ENCODE results near the gene SSC5D. TPM values are rescaled to one million over a fixed set of nuclear protein-coding genes. Genes with fewer than 3 reads are reported as not detected.

SSC5D gene
- total and polyA plus RNA-seq, 2 of the 4 experiments (the other 2 are of a cell fraction): 1.4 to 19.1 TPM

GRCh38 chr19:55439052-55439451 is 49.2 kb upstream of the SSC5D start:
- H3K4me2 ChIP-seq (ENCODE audit: low read depth, low read length): no peak overlapping the region
- in situ Hi-C loops (cut with MboI; ENCODE audit: low sequenced_read_pairs): no loop called here
- intact Hi-C loops (cut with micrococcal nuclease): loop anchor here (5.0 kb wide), 1 partner anchor 222 kb away; no protein-coding TSS in a partner anchor
- no peak for DNase-seq
- WGBS, 2 experiments (ENCODE audit: extremely low coverage in 2 of 2, insufficient read length in 1 of 2): 40% methylated on average over 2 of the region's 5 CpGs; no CpG with 5 or more reads in 1 of the 2 experiments
- peaks cover 47% of the 10 kb centered on the region for H3K27me3 ChIP-seq (ENCODE audit: control insufficient read depth, insufficient read depth, low read length)
- no peak overlapping the region for H3K4me3 ChIP-seq (ENCODE audit: insufficient read depth, low read depth, low read length)
- no peak overlapping the region for H2BK20ac ChIP-seq (ENCODE audit: low read depth, low read length)
- H2AK5ac ChIP-seq (ENCODE audit: low read depth, low read length): no peak overlapping the region
- POLR2A ChIA-PET (ENCODE audit: unreplicated experiment): no interaction called here
- no peak overlapping the region for H2BK120ac ChIP-seq (ENCODE audit: low read depth, low read length)
- peaks cover 11% of the 10 kb centered on the region for H3K9me1 ChIP-seq (ENCODE audit: insufficient read depth, low read length)
- H3K79me1 ChIP-seq (ENCODE audit: low read depth in 1 of 2, low read length in 2 of 2): no peaks in the 10 kb centered on the region
- H2AK9ac ChIP-seq (replicated peaks; ENCODE audit: low read depth, low read length, poor library complexity): no peak overlapping the region
- H3K23ac ChIP-seq (ENCODE audit: low read depth, low read length): no peak overlapping the region
- dilution Hi-C loops (cut with HindIII; ENCODE audit: low sequenced_read_pairs, unreplicated experiment): no loop called here
- no peak overlapping the region for H2AFZ ChIP-seq (replicated peaks; ENCODE audit: low read length, poor library complexity)
- no peak overlapping the region for H3K14ac ChIP-seq (replicated peaks; ENCODE audit: low read depth, low read length)
- H4K20me1 ChIP-seq (ENCODE audit: insufficient read depth, low read length): no peaks in the 10 kb centered on the region; the same call in 1 of the 2 replicates
- no peak overlapping the region for H2BK5ac ChIP-seq (ENCODE audit: low read depth, low read length, poor library complexity, severe bottlenecking)
- no peak overlapping the region for H3K27ac ChIP-seq (ENCODE audit: insufficient read depth, low read length)
- H2BK15ac ChIP-seq (ENCODE audit: low read depth, low read length): no peak overlapping the region
- CTCF ChIA-PET: no interaction called here
- H3K9me3 ChIP-seq (ENCODE audit: control insufficient read depth, insufficient read depth, low read length): no peaks in the 10 kb centered on the region
- H3K4ac ChIP-seq (ENCODE audit: low read depth, low read length): no peak overlapping the region
- TF ChIP-seq SMC3 (IDR thresholded peaks at IDR 0.05; ENCODE audit: low read depth, low read length): no peak
- TF ChIP-seq MXI1 (IDR thresholded peaks at IDR 0.05; ENCODE audit: borderline replicate concordance, low read depth, low read length): no peak
- no peak for TF ChIP-seq ELK1 (IDR thresholded peaks at IDR 0.05; ENCODE audit: borderline replicate concordance, low read depth, low read length)
- no peak for TF ChIP-seq FOS (IDR thresholded peaks at IDR 0.05; ENCODE audit: low read depth, low read length)
- BruUV-seq (replicated peaks): no TSS peak
- no peaks in the 10 kb centered on the region for H3K36me3 ChIP-seq (ENCODE audit: control insufficient read depth, insufficient read depth, low read length)
- no peak overlapping the region for H3K18ac ChIP-seq (ENCODE audit: low read depth, low read length)
- no peak overlapping the region for H4K5ac ChIP-seq (ENCODE audit: low read depth, low read length)
- ATAC-seq (ENCODE audit: low read depth): no peak
- H4K91ac ChIP-seq (ENCODE audit: insufficient read depth, low read depth, low read length): no peak overlapping the region
- no peak overlapping the region for H3K56ac ChIP-seq (ENCODE audit: extremely low read depth, insufficient read depth, low read length)
- H3K9ac ChIP-seq (ENCODE audit: low read depth, low read length): no peak overlapping the region
- H3K4me1 ChIP-seq (ENCODE audit: control insufficient read depth, insufficient read depth, low read length): no peaks in the 10 kb centered on the region
- H4K8ac ChIP-seq (ENCODE audit: low read depth in 2 of 2, low read length in 2 of 2): no peak overlapping the region

All from IMR-90 (cell line).